GM19397 (cell line): ENCODE data around the gene B4GALT5.
"Not testable (repeated sequence)": the region's sequence is repeated elsewhere in the genome, so short reads cannot be mapped to it uniquely, and the experiment has no call there.

ENCODE experiments used
- ATAC-seq: cut with Tn5 transposase; IDR thresholded peaks from one replicate; pipeline ENCODE4 v1.9.1; 2021; ENCODE audit warnings: mild to moderate bottlenecking, moderate library complexity; ENCODE audit not compliant: unreplicated experiment

The B4GALT5 gene

GRCh38 chr20:49737260-49737659 lies 23.6 kb upstream of the B4GALT5 start:
- ATAC-seq = no peak

GRCh38 chr20:49729780-49730179 lies 16.1 kb upstream of the B4GALT5 start:
- no peak for ATAC-seq

- no peak for ATAC-seq
Measured at GRCh38 chr20:49727894-49728885, 14.5 kb upstream of the B4GALT5 start.

GRCh38 chr20:49727478-49727877 lies 13.8 kb upstream of the B4GALT5 start:
- ATAC-seq = no peak

- no peak for ATAC-seq
Measured at GRCh38 chr20:49725694-49726093, 12.0 kb upstream of the B4GALT5 start.

GRCh38 chr20:49725224-49725606 lies 11.5 kb upstream of the B4GALT5 start:
- not testable (repeated sequence) for ATAC-seq

GRCh38 chr20:49724408-49725223 lies 10.9 kb upstream of the B4GALT5 start:
- ATAC-seq = no peak

GRCh38 chr20:49723758-49724157 lies 10.1 kb upstream of the B4GALT5 start:
- not testable (repeated sequence) for ATAC-seq

- not testable (repeated sequence) for ATAC-seq
Measured at GRCh38 chr20:49721326-49721725, 7.6 kb upstream of the B4GALT5 start.

- ATAC-seq = no peak
Measured at GRCh38 chr20:49715466-49715865, 1.8 kb upstream of the B4GALT5 start.

GRCh38 chr20:49712996-49713752 lies 504 bp downstream of the B4GALT5 start:
- ATAC-seq = peak; percentile 53

GRCh38 chr20:49712646-49712995 lies 1.1 kb downstream of the B4GALT5 start:
- ATAC-seq = no peak

GRCh38 chr20:49712118-49712517 lies 1.6 kb downstream of the B4GALT5 start:
- no peak for ATAC-seq

- ATAC-seq = no peak
Measured at GRCh38 chr20:49711667-49711987, 2.1 kb downstream of the B4GALT5 start.

GRCh38 chr20:49710971-49711666 lies 2.6 kb downstream of the B4GALT5 start:
- no peak for ATAC-seq

- no peak for ATAC-seq
Measured at GRCh38 chr20:49707118-49707517, 6.6 kb downstream of the B4GALT5 start.

GRCh38 chr20:49706630-49707091 lies 7.0 kb downstream of the B4GALT5 start:
- no peak for ATAC-seq

- not testable (repeated sequence) for ATAC-seq
Measured at GRCh38 chr20:49705893-49706292, 7.8 kb downstream of the B4GALT5 start.

GRCh38 chr20:49705358-49705757 lies 8.3 kb downstream of the B4GALT5 start:
- ATAC-seq = no peak

- no peak for ATAC-seq
Measured at GRCh38 chr20:49704932-49705336, 8.7 kb downstream of the B4GALT5 start.
